IMR-90 (cell line): ENCODE measurements around the gene GPSM1. TPM values are rescaled to one million over a fixed set of nuclear protein-coding genes. Genes with fewer than 3 reads are reported as not detected.

Source experiments
- ATAC-seq: fragments of 200-7000 bp; cut with Tn5 transposase; 2 replicates; pipeline ENCODE4 v1.9.1; 2020; ENCODE audit warnings: low read depth, mild to moderate bottlenecking, moderate library complexity
- BruUV-seq: library from RNA; stranded (reverse); fragments of 400-500 nt; replicated peaks from 2 replicates; lab custom pipeline; 2021; lab: Mats Ljungman, UMichigan
- CTCF ChIA-PET: fragments of 300-600 bp; formaldehyde crosslinking; extraction: SDS; loops from one replicate; lab custom pipeline; 2021; ENCODE audit warnings: antibody characterized with exemption; lab: Yijun Ruan, JAX
- POLR2A ChIA-PET: fragments of 300-600 bp; sonication (Branson Sonifier 250); formaldehyde crosslinking; loops from one replicate; lab custom pipeline; 2022; ENCODE audit warnings: antibody characterized with exemption; ENCODE audit not compliant: unreplicated experiment; lab: Charles Lee
- DNase-seq: peaks from one replicate; pipeline ENCODE4 v3.0.0; 2013
- H2AFZ ChIP-seq: replicated peaks from 2 replicates; pipeline ENCODE3; 2013; ENCODE audit warnings: low read length, mild to moderate bottlenecking; ENCODE audit not compliant: poor library complexity
- H2AK5ac ChIP-seq: 2 replicates; pipeline ENCODE4 v1.6.1; 2013; ENCODE audit warnings: low read depth, low read length, inconsistent platforms
- H2AK9ac ChIP-seq: replicated peaks from 2 replicates; pipeline ENCODE3; 2013; ENCODE audit warnings: mild to moderate bottlenecking, low read depth, low read length, moderate library complexity; ENCODE audit not compliant: poor library complexity
- H2BK120ac ChIP-seq: 2 replicates; pipeline ENCODE4 v1.6.1; 2013; ENCODE audit warnings: low read depth, low read length, inconsistent platforms
- H2BK15ac ChIP-seq: 3 replicates; pipeline ENCODE4 v1.6.1; 2013; ENCODE audit warnings: low read depth, low read length, inconsistent platforms
- H2BK20ac ChIP-seq: 2 replicates; pipeline ENCODE4 v1.6.1; 2013; ENCODE audit warnings: low read depth, mild to moderate bottlenecking, inconsistent platforms, low read length, moderate library complexity
- H2BK5ac ChIP-seq: 2 replicates; pipeline ENCODE4 v1.6.1; 2013; ENCODE audit warnings: mild to moderate bottlenecking, low read depth, low read length, inconsistent platforms; ENCODE audit not compliant: poor library complexity, severe bottlenecking
- H3K14ac ChIP-seq: replicated peaks from 2 replicates; pipeline ENCODE4 v1.6.1; 2013; ENCODE audit warnings: low read depth, low read length, inconsistent platforms
- H3K18ac ChIP-seq: 2 replicates; pipeline ENCODE4 v1.6.1; 2013; ENCODE audit warnings: low read depth, low read length, control low read depth
- H3K23ac ChIP-seq: 2 replicates; pipeline ENCODE4 v1.6.1; 2013; ENCODE audit warnings: low read depth, low read length, inconsistent platforms
- H3K27ac ChIP-seq: 2 replicates; pipeline ENCODE4 v1.5.1; 2013; ENCODE audit warnings: mild to moderate bottlenecking, control low read depth, low read length; ENCODE audit not compliant: insufficient read depth
- H3K27me3 ChIP-seq: 2 replicates; pipeline ENCODE4 v1.6.1; 2013; ENCODE audit warnings: low read length; ENCODE audit not compliant: control insufficient read depth, insufficient read depth
- H3K36me3 ChIP-seq: 2 replicates; pipeline ENCODE4 v1.6.1; 2013; ENCODE audit warnings: low read length, mixed read lengths; ENCODE audit not compliant: control insufficient read depth, insufficient read depth
- H3K4ac ChIP-seq: 2 replicates; pipeline ENCODE4 v1.6.1; 2013; ENCODE audit warnings: low read depth, low read length, inconsistent platforms
- H3K4me1 ChIP-seq: 2 replicates; pipeline ENCODE4 v1.6.1; 2013; ENCODE audit warnings: low read length, mixed read lengths; ENCODE audit not compliant: control insufficient read depth, insufficient read depth
- H3K4me2 ChIP-seq: 2 replicates; pipeline ENCODE4 v1.6.1; 2013; ENCODE audit warnings: low read depth, mild to moderate bottlenecking, control low read depth, low read length, moderate library complexity
- H3K4me3 ChIP-seq: 2 replicates; pipeline ENCODE4 v1.5.1; 2013; ENCODE audit warnings: low read depth, mild to moderate bottlenecking, control low read depth, low read length, moderate library complexity; ENCODE audit not compliant: insufficient read depth
- H3K56ac ChIP-seq: 2 replicates; pipeline ENCODE4 v1.6.1; 2013; ENCODE audit warnings: low read length, inconsistent platforms; ENCODE audit not compliant: insufficient read depth; ENCODE audit errors: extremely low read depth
- H3K79me1 ChIP-seq, 2 experiments: 2 replicates each; pipeline ENCODE4 v1.6.1; 2013; ENCODE audit warnings: low read length in 2 of 2, inconsistent platforms in 1 of 2, low read depth in 1 of 2
- H3K9ac ChIP-seq: 2 replicates; pipeline ENCODE4 v1.6.1; 2013; ENCODE audit warnings: low read depth, low read length, control low read depth
- H3K9me1 ChIP-seq: 2 replicates; pipeline ENCODE4 v1.6.1; 2013; ENCODE audit warnings: low read length, inconsistent platforms; ENCODE audit not compliant: insufficient read depth
- H3K9me3 ChIP-seq: 2 replicates; pipeline ENCODE4 v1.6.1; 2013; ENCODE audit warnings: low read length; ENCODE audit not compliant: control insufficient read depth, insufficient read depth
- H4K20me1 ChIP-seq: 2 replicates; pipeline ENCODE4 v1.6.1; 2013; ENCODE audit warnings: low read length, inconsistent platforms; ENCODE audit not compliant: insufficient read depth
- H4K5ac ChIP-seq: 2 replicates; pipeline ENCODE4 v1.6.1; 2013; ENCODE audit warnings: mild to moderate bottlenecking, low read depth, low read length, control low read depth
- H4K8ac ChIP-seq, 2 experiments: 2 replicates each; pipeline ENCODE4 v1.6.1; 2013; ENCODE audit warnings: low read depth in 2 of 2, low read length in 2 of 2, control low read depth in 1 of 2, inconsistent platforms in 1 of 2
- H4K91ac ChIP-seq: 2 replicates; pipeline ENCODE4 v1.6.1; 2013; ENCODE audit warnings: low read depth, low read length, inconsistent platforms; ENCODE audit not compliant: insufficient read depth
- BHLHE40 ChIP-seq: fragments of 150-350 bp; IDR thresholded peaks from 2 replicates; pipeline ENCODE4 v1.6.1; 2016; ENCODE audit warnings: mild to moderate bottlenecking, low read depth, low read length
- CTCF ChIP-seq: conservative IDR thresholded peaks from 2 replicates; pipeline ENCODE4 v1.5.1; 2012; ENCODE audit warnings: mild to moderate bottlenecking, low read depth, low read length, improper control_type of control experiment
- FOS ChIP-seq: fragments of 150-350 bp; IDR thresholded peaks from 2 replicates; pipeline ENCODE4 v1.6.1; 2016; ENCODE audit warnings: low read depth, low read length
- MAFK ChIP-seq: IDR thresholded peaks from 2 replicates; pipeline ENCODE4 v1.6.1; 2012; ENCODE audit warnings: low read depth, low read length, improper control_type of control experiment
- NFE2L2 ChIP-seq: fragments of 150-350 bp; IDR thresholded peaks from 2 replicates; pipeline ENCODE4 v1.6.1; 2016; ENCODE audit warnings: low read depth, mild to moderate bottlenecking, low read length
- RCOR1 ChIP-seq: IDR thresholded peaks from 2 replicates; pipeline ENCODE4 v1.6.1; 2012; ENCODE audit warnings: mild to moderate bottlenecking, low read length, improper control_type of control experiment; ENCODE audit not compliant: insufficient replicate concordance
- USF2 ChIP-seq: fragments of 150-350 bp; IDR thresholded peaks from 2 replicates; pipeline ENCODE4 v1.6.1; 2017; ENCODE audit warnings: mild to moderate bottlenecking, antibody characterized with exemption, low read length, low read depth
- WGBS, 2 experiments: methylation state at CpG; one replicate each; pipeline versions ENCODE4 v1.1.5 to v1.1.7; 2013; ENCODE audit warnings: missing lambda C conversion rate in 2 of 2; ENCODE audit not compliant: insufficient read length in 1 of 2; ENCODE audit errors: extremely low coverage in 2 of 2; 5-methylcytosine and 5-hydroxymethylcytosine counted together
- dilution Hi-C: fragments of 300-500 bp; cut with HindIII; formaldehyde crosslinking; loops from one replicate; pipeline ENCODE4 v1.14.3; 2018; ENCODE audit warnings: low sequenced_read_pairs; ENCODE audit not compliant: unreplicated experiment
- in situ Hi-C: fragments of 300-500 bp; cut with MboI; formaldehyde crosslinking; loops from 3 replicates; pipeline ENCODE4 v1.14.3; 2019; ENCODE audit warnings: low sequenced_read_pairs, inconsistent platforms, mixed read lengths
- intact Hi-C: fragments of 100-400 bp; cut with micrococcal nuclease; formaldehyde crosslinking; loops from 2 replicates; pipeline ENCODE4 v1.10.0; 2022
- polyA plus RNA-seq, 3 experiments: library from polyadenylated mRNA; depleted of rRNA; stranded (reverse); fragments of >200 nt; gene quantifications; 2 replicates each; pipeline ENCODE4 v1.2.3, GENCODE V29; 2012; ENCODE audit warnings: low replicate concordance in 1 of 3
- total RNA-seq: library from RNA; depleted of rRNA; stranded (reverse); fragments of >200 nt; gene quantifications from 2 replicates; pipeline ENCODE4 v1.2.3, GENCODE V29; 2012

GPSM1 gene
- total and polyA plus RNA-seq, 2 of the 4 experiments (the other 2 are of a cell fraction) = 28.7 to 71.2 TPM

- TF ChIP-seq BHLHE40 (no peak), CTCF (no peak), RCOR1 (no peak), MAFK (no peak), NFE2L2 (no peak), USF2 (no peak), FOS (no peak)
- intact Hi-C loops = no loop called here
These were observed 10.4 kb downstream of the GPSM1 start for GRCh38 chr9:136337416-136338395.

More at GRCh38 chr9:136337416-136338395, 10.4 kb downstream of the GPSM1 start:
- dilution Hi-C loops = no loop called here
- ChIA-PET POLR2A (no interaction called here), CTCF (no interaction called here)
- peaks cover 7 to 72% of the 10 kb centered on the region in 2 experiments for H3K79me1 ChIP-seq
- H3K4me3 ChIP-seq = no peak overlapping the region
- in situ Hi-C loops = no loop called here
- no peak overlapping the region for H3K23ac ChIP-seq
- H3K4me1 ChIP-seq = peaks cover 19% of the 10 kb centered on the region
- H2BK120ac ChIP-seq = no peak overlapping the region
- BruUV-seq = no TSS peak
- no peak overlapping the region for H2AFZ ChIP-seq
- H3K56ac ChIP-seq = no peak overlapping the region
- no peak overlapping the region for H2BK5ac ChIP-seq
- no peak overlapping the region for H3K18ac ChIP-seq
- no peaks in the 10 kb centered on the region for H3K9me3 ChIP-seq
- no peak overlapping the region for H4K5ac ChIP-seq
- H3K27me3 ChIP-seq = no peaks in the 10 kb centered on the region
- peaks cover 6% of the 10 kb centered on the region; the same call in 1 of the 2 replicates for H3K9me1 ChIP-seq
- DNase-seq (no peak), ATAC-seq (no peak)
- peaks cover 83% of the 10 kb centered on the region for H3K36me3 ChIP-seq
- no peak overlapping the region for H3K4ac ChIP-seq
- WGBS, 2 experiments = 88% methylated on average over 17 of the region's 43 CpGs; no CpG with 5 or more reads in 1 of the 2 experiments
- H2BK20ac ChIP-seq = no peak overlapping the region
- no peak overlapping the region for H4K91ac ChIP-seq
- H3K27ac ChIP-seq = no peak overlapping the region
- H2AK5ac ChIP-seq = no peak overlapping the region
- H2BK15ac ChIP-seq = no peak overlapping the region
- no peak overlapping the region for H3K14ac ChIP-seq
- H3K9ac ChIP-seq = no peak overlapping the region
- no peak overlapping the region for H4K8ac ChIP-seq
- H3K4me2 ChIP-seq = no peak overlapping the region
- H4K20me1 ChIP-seq = peaks cover 80% of the 10 kb centered on the region
- H2AK9ac ChIP-seq = peak overlapping the region; percentile 25
